SK-N-SH (cell line): Measurements from ENCODE around the gene TTC23.

Source experiments
- CTCF ChIP-seq: fragments of 200-600 bp; sonication (generic); IDR thresholded peaks from 2 replicates; pipeline ENCODE4 v1.6.1; 2017; ENCODE audit warnings: antibody characterized with exemption, mild to moderate bottlenecking, moderate library complexity
- FOSL2 ChIP-seq: IDR thresholded peaks from 2 replicates; pipeline ENCODE4 v1.4.0; 2012; ENCODE audit warnings: low read depth, mild to moderate bottlenecking, moderate library complexity, borderline replicate concordance
- MAX ChIP-seq: IDR thresholded peaks from 2 replicates; pipeline ENCODE4 v1.4.0; 2012; ENCODE audit warnings: low read depth
- MXI1 ChIP-seq: IDR thresholded peaks from 2 replicates; pipeline ENCODE4 v1.6.1; 2012; ENCODE audit warnings: mild to moderate bottlenecking, low read depth, low read length, improper control_type of control experiment
- POLR2AphosphoS5 ChIP-seq: IDR thresholded peaks from 2 replicates; pipeline ENCODE4 v1.6.1; 2012; ENCODE audit warnings: low read depth, low read length

GRCh38 chr15:99090938-99091337 lies 158.4 kb downstream of the TTC23 start:
- no peak for TF ChIP-seq POLR2AphosphoS5
- no peak for TF ChIP-seq CTCF
- TF ChIP-seq MAX, result no peak
- TF ChIP-seq FOSL2, result no peak
- no peak for TF ChIP-seq MXI1
